WTC11 (cell line): ENCODE data around the gene STK38L. TPM values are rescaled to one million over a fixed set of nuclear protein-coding genes. Genes with fewer than 3 reads are reported as not detected.

ENCODE experiments used
- ATAC-seq: fragments of 200-7000 bp; cut with Tn5 transposase; 2 replicates; pipeline ENCODE4 v1.10.0; 2021; ENCODE audit warnings: mild to moderate bottlenecking, moderate library complexity
- CTCF ChIA-PET: fragments of 300-600 bp; sonication (Branson Sonifier 250); formaldehyde crosslinking; loops from one replicate; lab custom pipeline; 2021; ENCODE audit warnings: antibody characterized with exemption; lab: Charles Lee
- POLR2A ChIA-PET: fragments of 350-600 bp; sonication (Branson Sonifier 250); formaldehyde crosslinking; loops from one replicate; lab custom pipeline; 2021; ENCODE audit warnings: antibody characterized with exemption; lab: Charles Lee
- DNase-seq: peaks from one replicate; pipeline ENCODE4 v3.0.0; 2021; ENCODE audit warnings: low spot score
- H3K27ac Mint-ChIP-seq: 2 replicates; pipeline ENCODE4 v1.8.0; 2021; ENCODE audit warnings: mixed read lengths
- H3K27me3 Mint-ChIP-seq: 2 replicates; pipeline ENCODE4 v1.8.0; 2021; ENCODE audit warnings: low read depth, mild to moderate bottlenecking, moderate library complexity, mixed read lengths
- H3K36me3 Mint-ChIP-seq: 2 replicates; pipeline ENCODE4 v1.8.0; 2021; ENCODE audit warnings: mixed read lengths
- H3K4me1 Mint-ChIP-seq: 2 replicates; pipeline ENCODE4 v1.8.0; 2022; ENCODE audit warnings: mixed read lengths
- H3K4me3 Mint-ChIP-seq: 2 replicates; pipeline ENCODE4 v1.8.0; 2021; ENCODE audit warnings: mild to moderate bottlenecking, moderate library complexity, mixed read lengths
- H3K9me3 Mint-ChIP-seq: 2 replicates; pipeline ENCODE4 v1.8.0; 2021; ENCODE audit warnings: mixed read lengths
- ARID4B ChIP-seq: sonication (generic); formaldehyde crosslinking; IDR thresholded peaks from 2 replicates; pipeline ENCODE4 v1.8.0; 2023; ENCODE audit warnings: missing genetic modification reagents, mild to moderate bottlenecking, borderline replicate concordance
- ATF6 ChIP-seq: sonication (generic); formaldehyde crosslinking; IDR thresholded peaks from 2 replicates; pipeline ENCODE4 v1.8.1; 2023; ENCODE audit warnings: mild to moderate bottlenecking, missing genetic modification reagents
- CREM ChIP-seq: sonication (generic); formaldehyde crosslinking; IDR thresholded peaks from 2 replicates; pipeline ENCODE4 v1.8.1; 2022; ENCODE audit warnings: mild to moderate bottlenecking, missing genetic modification reagents, moderate library complexity
- ESRRA ChIP-seq: sonication (generic); formaldehyde crosslinking; IDR thresholded peaks from 2 replicates; pipeline ENCODE4 v1.8.1; 2022; ENCODE audit warnings: mild to moderate bottlenecking, missing genetic modification reagents, borderline replicate concordance
- PRRX2 ChIP-seq: fragments of 250-450 bp; sonication (Bioruptor Pico); IDR thresholded peaks from 2 replicates; pipeline ENCODE4 v1.8.0; 2021; ENCODE audit warnings: mild to moderate bottlenecking
- RELA ChIP-seq: sonication (generic); formaldehyde crosslinking; IDR thresholded peaks from 2 replicates; pipeline ENCODE4 v1.8.1; 2022; ENCODE audit warnings: missing genetic modification reagents, mild to moderate bottlenecking, borderline replicate concordance
- USF1 ChIP-seq: sonication (generic); formaldehyde crosslinking; IDR thresholded peaks from 2 replicates; pipeline ENCODE4 v1.8.0; 2022; ENCODE audit warnings: mild to moderate bottlenecking, missing genetic modification reagents
- ZNF121 ChIP-seq: sonication (generic); formaldehyde crosslinking; IDR thresholded peaks from 2 replicates; pipeline ENCODE4 v1.8.0; 2023; ENCODE audit warnings: missing genetic modification reagents
- ZNF423 ChIP-seq: fragments of 250-450 bp; sonication (Bioruptor Pico); IDR thresholded peaks from 2 replicates; pipeline ENCODE4 v2.1.2; 2022; ENCODE audit warnings: mild to moderate bottlenecking, moderate library complexity
- ZNF671 ChIP-seq: fragments of 250-450 bp; sonication (Bioruptor Pico); IDR thresholded peaks from 2 replicates; pipeline ENCODE4 v1.8.0; 2021; ENCODE audit warnings: mild to moderate bottlenecking
- total RNA-seq: library from RNA; stranded (reverse); gene quantifications from 3 replicates; pipeline ENCODE4 v1.2.3, GENCODE V29; 2021
- TF ChIP-seq, protein P1 (sequence below): sonication (generic); formaldehyde crosslinking; IDR thresholded peaks from 2 replicates; pipeline ENCODE4 v1.8.1; 2023; ENCODE audit warnings: mild to moderate bottlenecking, moderate library complexity, missing genetic modification reagents
- TF ChIP-seq, protein P2 (sequence below): sonication (generic); formaldehyde crosslinking; IDR thresholded peaks from 2 replicates; pipeline ENCODE4 v1.8.0; 2022; ENCODE audit warnings: mild to moderate bottlenecking, missing genetic modification reagents
- TF ChIP-seq, protein P3 (sequence below): fragments of 250-450 bp; sonication (Bioruptor Pico); IDR thresholded peaks from 2 replicates; pipeline ENCODE4 v2.1.2; 2022; ENCODE audit warnings: mild to moderate bottlenecking, moderate library complexity

The STK38L gene
- total RNA-seq, 1 experiment from 2014 or later: 47.2 TPM

DNA sequence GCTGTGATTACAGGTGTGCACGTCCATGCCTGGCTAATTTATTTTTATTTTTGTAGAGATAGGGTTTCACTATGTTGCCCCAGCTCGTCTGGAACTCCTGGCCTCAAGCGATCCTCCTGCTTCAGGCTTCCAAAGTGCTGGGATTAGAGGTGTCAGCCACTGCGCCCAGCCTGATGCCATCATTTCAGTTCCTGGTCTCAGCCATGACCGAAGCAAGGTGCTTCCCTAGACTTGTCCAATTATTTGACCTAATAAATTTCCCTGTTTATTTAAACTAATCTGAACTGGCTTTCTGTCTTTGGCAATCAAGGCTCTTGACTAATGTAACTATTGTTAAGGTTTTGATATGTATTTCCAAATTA is 24.4 kb upstream of the STK38L start (continued):
- TF ChIP-seq, protein P1, sequence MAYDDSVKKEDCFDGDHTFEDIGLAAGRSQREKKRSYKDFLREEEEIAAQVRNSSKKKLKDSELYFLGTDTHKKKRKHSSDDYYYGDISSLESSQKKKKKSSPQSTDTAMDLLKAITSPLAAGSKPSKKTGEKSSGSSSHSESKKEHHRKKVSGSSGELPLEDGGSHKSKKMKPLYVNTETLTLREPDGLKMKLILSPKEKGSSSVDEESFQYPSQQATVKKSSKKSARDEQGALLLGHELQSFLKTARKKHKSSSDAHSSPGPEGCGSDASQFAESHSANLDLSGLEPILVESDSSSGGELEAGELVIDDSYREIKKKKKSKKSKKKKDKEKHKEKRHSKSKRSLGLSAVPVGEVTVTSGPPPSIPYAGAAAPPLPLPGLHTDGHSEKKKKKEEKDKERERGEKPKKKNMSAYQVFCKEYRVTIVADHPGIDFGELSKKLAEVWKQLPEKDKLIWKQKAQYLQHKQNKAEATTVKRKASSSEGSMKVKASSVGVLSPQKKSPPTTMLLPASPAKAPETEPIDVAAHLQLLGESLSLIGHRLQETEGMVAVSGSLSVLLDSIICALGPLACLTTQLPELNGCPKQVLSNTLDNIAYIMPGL (CRISPR knock-in tag): no peak
- TF ChIP-seq ATF6 (CRISPR knock-in tag) (no peak), USF1 (CRISPR knock-in tag) (no peak), PRRX2 (no peak), CREM (CRISPR knock-in tag) (no peak), ZNF423 (CRISPR knock-in tag) (no peak), ARID4B (CRISPR knock-in tag) (no peak), ZNF121 (CRISPR knock-in tag) (no peak)
- TF ChIP-seq, protein P2, sequence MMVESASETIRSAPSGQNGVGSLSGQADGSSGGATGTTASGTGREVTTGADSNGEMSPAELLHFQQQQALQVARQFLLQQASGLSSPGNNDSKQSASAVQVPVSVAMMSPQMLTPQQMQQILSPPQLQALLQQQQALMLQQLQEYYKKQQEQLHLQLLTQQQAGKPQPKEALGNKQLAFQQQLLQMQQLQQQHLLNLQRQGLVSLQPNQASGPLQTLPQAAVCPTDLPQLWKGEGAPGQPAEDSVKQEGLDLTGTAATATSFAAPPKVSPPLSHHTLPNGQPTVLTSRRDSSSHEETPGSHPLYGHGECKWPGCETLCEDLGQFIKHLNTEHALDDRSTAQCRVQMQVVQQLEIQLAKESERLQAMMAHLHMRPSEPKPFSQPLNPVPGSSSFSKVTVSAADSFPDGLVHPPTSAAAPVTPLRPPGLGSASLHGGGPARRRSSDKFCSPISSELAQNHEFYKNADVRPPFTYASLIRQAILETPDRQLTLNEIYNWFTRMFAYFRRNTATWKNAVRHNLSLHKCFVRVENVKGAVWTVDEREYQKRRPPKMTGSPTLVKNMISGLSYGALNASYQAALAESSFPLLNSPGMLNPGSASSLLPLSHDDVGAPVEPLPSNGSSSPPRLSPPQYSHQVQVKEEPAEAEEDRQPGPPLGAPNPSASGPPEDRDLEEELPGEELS: no peak
- TF ChIP-seq, protein P3, sequence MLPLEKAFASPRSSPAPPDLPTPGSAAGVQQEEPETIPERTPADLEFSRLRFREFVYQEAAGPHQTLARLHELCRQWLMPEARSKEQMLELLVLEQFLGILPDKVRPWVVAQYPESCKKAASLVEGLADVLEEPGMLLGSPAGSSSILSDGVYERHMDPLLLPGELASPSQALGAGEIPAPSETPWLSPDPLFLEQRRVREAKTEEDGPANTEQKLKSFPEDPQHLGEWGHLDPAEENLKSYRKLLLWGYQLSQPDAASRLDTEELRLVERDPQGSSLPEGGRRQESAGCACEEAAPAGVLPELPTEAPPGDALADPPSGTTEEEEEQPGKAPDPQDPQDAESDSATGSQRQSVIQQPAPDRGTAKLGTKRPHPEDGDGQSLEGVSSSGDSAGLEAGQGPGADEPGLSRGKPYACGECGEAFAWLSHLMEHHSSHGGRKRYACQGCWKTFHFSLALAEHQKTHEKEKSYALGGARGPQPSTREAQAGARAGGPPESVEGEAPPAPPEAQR: no peak

DNA sequence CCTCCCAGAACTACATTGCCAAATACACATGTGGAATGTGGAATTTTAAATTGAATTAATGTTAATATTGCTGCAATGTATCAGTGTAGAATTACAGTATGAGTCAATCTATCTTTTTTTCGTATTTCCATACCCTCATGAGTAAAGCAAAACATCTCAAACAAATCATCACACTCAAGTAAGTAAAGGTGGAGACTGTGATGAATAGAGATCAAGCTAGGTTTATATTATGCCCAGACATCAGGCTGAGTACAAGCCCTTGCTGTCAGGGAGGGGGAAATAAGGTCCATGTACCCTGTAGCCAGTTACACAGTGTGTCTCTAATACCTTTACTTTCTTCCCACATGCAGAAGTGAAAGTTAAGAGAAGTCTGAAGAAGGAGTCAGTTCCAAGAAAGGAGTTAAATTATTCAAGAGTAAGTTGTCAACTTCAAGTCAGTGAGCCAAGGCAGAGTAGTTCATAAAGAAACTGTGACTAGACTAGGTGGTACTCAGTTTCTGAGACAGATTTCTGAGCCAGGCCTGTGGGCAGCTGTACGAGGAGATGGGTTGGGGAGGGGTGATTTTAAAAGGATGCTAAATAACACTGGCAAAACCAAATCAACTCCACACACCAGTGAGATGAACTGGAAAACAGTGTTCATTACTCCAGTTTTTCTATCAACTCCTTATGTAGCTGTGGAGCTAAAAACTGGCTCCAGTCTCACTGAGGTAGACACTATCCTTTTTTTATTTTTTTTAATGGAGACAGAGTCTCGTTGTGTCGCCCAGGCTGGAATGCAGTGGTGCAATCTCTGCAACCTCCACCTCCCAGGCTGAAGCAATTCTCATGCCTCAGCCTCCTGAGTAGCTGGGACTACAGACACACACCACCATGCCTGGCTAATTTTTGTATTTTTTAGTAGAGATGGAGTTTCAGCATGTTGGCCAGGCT is 23.8 kb upstream of the STK38L start:
- H3K27ac Mint-ChIP-seq: no peak overlapping the region

More for the DNA sequence above, 23.8 kb upstream of the STK38L start:
- POLR2A ChIA-PET: no interaction called here
- ATAC-seq (no peak), DNase-seq (no peak)
- H3K4me3 Mint-ChIP-seq: no peak overlapping the region
- CTCF ChIA-PET: no interaction called here
- H3K9me3 Mint-ChIP-seq: no peaks in the 10 kb centered on the region
- H3K36me3 Mint-ChIP-seq: no peaks in the 10 kb centered on the region
- no peak for TF ChIP-seq RELA (CRISPR knock-in tag)
- TF ChIP-seq ZNF671 (CRISPR knock-in tag): no peak
- TF ChIP-seq, protein P2: no peak
- no peak for TF ChIP-seq ESRRA (CRISPR knock-in tag)
- H3K27me3 Mint-ChIP-seq: no peaks in the 10 kb centered on the region; the same call in 1 of the 2 replicates
- H3K4me1 Mint-ChIP-seq: no peaks in the 10 kb centered on the region
